Kidney epithelial cell (primary cell): ENCODE data around the gene KLHL22. TPM values are rescaled to one million over a fixed set of nuclear protein-coding genes. Genes with fewer than 3 reads are reported as not detected.
"Not testable (repeated sequence)": the region's sequence is repeated elsewhere in the genome, so short reads cannot be mapped to it uniquely, and the experiment has no call there.

Experiments used
- DNase-seq: peaks from one replicate; pipeline ENCODE4 v3.0.0-alpha.2; 2010; ENCODE audit warnings: low read depth
- H3K27me3 ChIP-seq: 2 replicates; pipeline ENCODE4 v1.6.0; 2011; ENCODE audit warnings: low read length; ENCODE audit not compliant: control insufficient read depth, insufficient read depth
- H3K36me3 ChIP-seq: 2 replicates; pipeline ENCODE4 v1.5.1; 2011; ENCODE audit warnings: low read length; ENCODE audit not compliant: control insufficient read depth, insufficient read depth
- H3K4me3 ChIP-seq: 2 replicates; pipeline ENCODE4 v1.5.1; 2011; ENCODE audit warnings: low read depth, mild to moderate bottlenecking, control low read depth, low read length
- CTCF ChIP-seq: IDR thresholded peaks from 2 replicates; pipeline ENCODE4 v1.5.1; 2011; ENCODE audit warnings: mild to moderate bottlenecking, moderate library complexity, low read length, control low read depth, inconsistent platforms; ENCODE audit not compliant: insufficient read depth, poor library complexity, severe bottlenecking
- total RNA-seq: library from RNA; depleted of rRNA; stranded (reverse); fragments of >200 nt; gene quantifications from 2 replicates; pipeline ENCODE4 v1.2.3, GENCODE V29; 2015

The KLHL22 gene
- total RNA-seq, 1 donor from 2014 or later = 18.6 TPM

DNA sequence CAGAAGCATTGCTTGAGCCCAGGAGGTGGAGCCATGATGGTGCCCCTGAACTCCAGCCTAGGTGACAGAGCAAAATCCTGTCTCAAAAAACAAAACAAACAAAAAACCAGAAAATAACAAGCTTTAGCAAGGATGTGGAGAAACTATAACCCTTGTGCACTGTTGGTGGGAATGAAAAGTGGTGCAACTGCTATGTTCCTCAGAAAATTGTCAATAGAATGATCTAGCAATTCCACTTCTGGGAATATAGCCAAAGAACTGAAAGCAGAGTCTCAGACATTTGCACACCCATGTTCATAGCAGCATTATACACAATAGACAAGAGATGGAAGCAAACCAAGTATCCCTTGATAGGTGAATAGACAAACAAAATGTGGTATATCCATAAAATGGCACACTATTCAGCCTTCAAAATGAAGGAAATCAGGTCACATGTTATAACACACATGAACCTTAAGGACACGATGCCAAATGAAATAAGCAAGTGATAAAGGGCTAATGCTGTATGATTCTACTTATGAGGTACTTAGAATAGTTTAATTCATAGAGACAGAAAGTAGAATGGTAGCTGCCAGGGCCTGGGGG is 15.9 kb downstream of the KLHL22 start:
- Histone ChIP-seq H3K4me3 (no peak overlapping the region), H3K27me3 (no peaks in the 10 kb centered on the region), H3K36me3 (no peaks in the 10 kb centered on the region)
- TF ChIP-seq CTCF = no peak
- no peak for DNase-seq

GRCh38 chr22:20478059-20478458 is 17.5 kb downstream of the KLHL22 start:
- H3K36me3 ChIP-seq, DNase-seq, H3K4me3 ChIP-seq, H3K27me3 ChIP-seq: not testable (repeated sequence)

GRCh38 chr22:20475569-20475968 is 20.0 kb downstream of the KLHL22 start:
- not testable (repeated sequence) for DNase-seq

DNA sequence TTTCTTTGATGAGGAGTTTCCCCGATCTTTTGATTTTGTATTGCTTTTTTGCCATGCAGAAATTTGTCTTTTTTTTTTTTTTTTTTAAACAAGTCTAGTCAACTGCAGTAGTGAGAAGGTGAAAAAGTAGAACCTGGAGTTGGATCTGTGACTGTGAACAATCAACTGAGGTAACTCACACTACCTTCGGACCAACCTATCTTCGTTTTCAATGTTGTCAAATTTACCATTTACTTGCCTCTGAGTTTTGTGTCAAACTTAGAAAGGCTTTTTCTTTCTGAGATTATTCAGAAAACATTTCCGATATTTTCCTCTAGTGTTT is 20.5 kb downstream of the KLHL22 start:
- no peak for DNase-seq
- TF ChIP-seq CTCF = no peak
- H3K4me3 ChIP-seq = no peak overlapping the region
- H3K27me3 ChIP-seq = no peaks in the 10 kb centered on the region
- H3K36me3 ChIP-seq = no peaks in the 10 kb centered on the region

More at GRCh38 chr22:20475569-20475968, 20.0 kb downstream of the KLHL22 start:
- H3K27me3 ChIP-seq, H3K36me3 ChIP-seq, H3K4me3 ChIP-seq: not testable (repeated sequence)

DNA sequence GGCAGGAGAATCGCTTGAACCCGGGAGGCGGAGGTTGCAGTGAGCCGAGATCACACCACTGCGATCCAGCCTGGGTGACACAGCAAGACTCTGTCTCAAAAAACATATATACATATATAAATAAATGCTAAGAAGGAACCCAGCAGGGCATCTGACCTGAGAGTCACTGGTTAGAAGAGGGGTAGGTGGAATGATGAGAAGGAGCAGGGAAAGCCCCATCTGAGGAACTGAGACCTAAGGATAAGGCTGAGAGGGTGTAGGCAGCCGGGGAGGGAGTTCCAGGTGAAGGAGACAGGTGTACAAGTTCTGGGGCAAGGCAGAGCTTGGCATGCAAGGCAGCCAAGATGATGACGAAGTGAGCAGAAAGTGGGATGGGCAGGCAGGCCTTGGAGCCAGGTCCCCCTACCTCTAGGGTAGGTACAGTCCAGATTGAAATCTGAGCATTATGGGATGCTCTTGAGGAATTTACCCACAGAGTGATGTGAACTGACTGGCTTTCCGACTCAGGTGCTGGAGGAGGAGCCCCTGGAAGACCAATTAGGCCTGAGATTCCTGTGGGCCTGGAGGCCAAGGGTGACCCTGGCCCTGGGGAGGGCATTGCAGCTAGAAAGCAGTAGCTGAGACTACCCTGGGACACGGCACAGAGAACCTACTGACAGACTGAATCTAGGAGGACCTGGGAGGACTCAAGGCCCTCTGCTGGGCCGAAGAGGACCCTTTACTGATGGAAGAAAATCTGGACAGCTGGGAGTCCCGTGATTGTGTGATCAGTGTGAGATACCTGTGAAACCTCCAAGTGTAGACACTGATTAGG is 22.8 kb downstream of the KLHL22 start:
- TF ChIP-seq CTCF = no peak
- H3K27me3 ChIP-seq = no peaks in the 10 kb centered on the region
- DNase-seq = no peak
- no peak overlapping the region for H3K4me3 ChIP-seq
- H3K36me3 ChIP-seq = no peaks in the 10 kb centered on the region

DNA sequence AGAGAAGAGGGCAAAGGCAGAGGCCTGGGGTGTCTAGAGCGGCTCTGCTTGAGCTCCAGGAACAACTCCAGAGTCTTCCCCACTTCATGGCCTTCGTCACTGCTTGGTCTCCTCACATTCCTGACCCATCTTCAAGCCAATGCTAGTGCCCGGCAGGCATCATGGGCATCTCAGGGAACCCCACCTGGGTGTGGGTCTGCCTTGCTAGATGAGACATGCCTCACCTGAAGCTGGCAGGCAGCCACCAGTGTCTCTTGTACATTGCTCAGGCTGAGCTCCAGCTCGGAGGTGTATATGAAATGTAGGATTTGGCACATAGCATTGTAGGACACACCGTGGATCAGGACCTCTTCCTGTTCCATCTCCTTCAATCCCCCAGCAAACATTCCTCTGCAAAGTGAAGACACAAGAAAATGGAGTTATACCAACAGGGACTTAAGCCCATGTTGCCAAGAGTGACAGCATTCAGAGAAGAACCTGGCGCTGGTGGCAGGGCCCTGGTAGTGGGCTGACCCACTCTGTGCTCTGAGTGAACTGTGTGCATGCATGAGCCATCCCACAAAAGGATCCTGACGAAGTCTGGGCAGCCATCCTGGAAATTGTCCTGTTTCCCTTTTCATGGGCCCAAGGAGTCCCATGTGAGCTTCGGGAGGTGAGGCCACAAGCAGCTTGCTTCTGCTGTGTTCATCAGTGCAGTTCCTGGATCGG is 24.3 kb downstream of the KLHL22 start:
- no peak for DNase-seq
- no peaks in the 10 kb centered on the region for H3K36me3 ChIP-seq
- TF ChIP-seq CTCF = no peak
- H3K4me3 ChIP-seq = no peak overlapping the region
- H3K27me3 ChIP-seq = no peaks in the 10 kb centered on the region

DNA sequence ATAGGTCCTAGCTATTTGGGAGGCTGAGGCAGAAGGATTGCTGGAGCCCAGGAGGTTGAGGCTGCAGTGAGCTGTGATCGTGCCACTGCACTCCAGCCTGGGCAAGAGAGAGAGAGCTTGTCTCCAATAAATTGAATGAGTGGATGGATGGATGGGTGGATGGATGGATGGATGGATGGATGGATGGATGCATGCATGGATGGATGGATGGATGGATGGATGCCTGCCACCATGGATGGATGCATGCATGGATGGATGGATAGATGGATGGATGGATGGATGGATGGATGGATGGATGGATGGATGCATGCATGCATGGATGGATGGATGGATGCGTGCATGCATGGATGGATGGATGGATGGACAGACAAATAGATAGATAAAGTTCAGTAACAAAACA is 25.1 kb downstream of the KLHL22 start:
- DNase-seq, H3K4me3 ChIP-seq, H3K27me3 ChIP-seq, H3K36me3 ChIP-seq: not testable (repeated sequence)
